GM23338 (cell line): Measurements from ENCODE around the gene FANCD2OS. TPM values are rescaled to one million over a fixed set of nuclear protein-coding genes. Genes with fewer than 3 reads are reported as not detected.
A peak's percentile ranks its signal among the peaks of the same experiment; 100 is the strongest.

Experiments
- ATAC-seq: fragments of 200-7000 bp; cut with Tn5 transposase; 3 replicates; pipeline ENCODE4 v1.9.1; 2020
- DNase-seq: peaks from one replicate; pipeline ENCODE4 v3.0.0-alpha.2; 2015; ENCODE audit warnings: low spot score
- H2AFZ ChIP-seq: fragments of 200-600 bp; sonication (generic); 2 replicates; pipeline ENCODE4 v1.8.0; 2016; ENCODE audit warnings: antibody characterized with exemption, mild to moderate bottlenecking, moderate library complexity
- H3F3A ChIP-seq: fragments of 200-600 bp; sonication (generic); replicated peaks from 2 replicates; pipeline ENCODE4 v1.8.0; 2017; ENCODE audit warnings: antibody characterized with exemption, mixed run types, low read depth
- H3K27ac ChIP-seq: fragments of 200-600 bp; sonication (generic); 2 replicates; pipeline ENCODE4 v1.6.1; 2016; ENCODE audit warnings: low read depth
- H3K27me3 ChIP-seq: fragments of 200-600 bp; sonication (generic); 2 replicates; pipeline ENCODE4 v1.8.0; 2016; ENCODE audit warnings: mild to moderate bottlenecking, mixed run types, moderate library complexity; ENCODE audit not compliant: insufficient read depth
- H3K36me3 ChIP-seq: fragments of 200-600 bp; sonication (generic); 2 replicates; pipeline ENCODE4 v1.8.0; 2016; ENCODE audit warnings: mild to moderate bottlenecking; ENCODE audit not compliant: insufficient read depth
- H3K4me1 ChIP-seq: fragments of 200-600 bp; sonication (generic); 2 replicates; pipeline ENCODE4 v1.8.0; 2016; ENCODE audit warnings: mild to moderate bottlenecking, moderate library complexity; ENCODE audit not compliant: insufficient read depth
- H3K4me2 ChIP-seq: fragments of 200-600 bp; sonication (generic); 2 replicates; pipeline ENCODE4 v1.7.1; 2017; ENCODE audit warnings: mixed run types
- H3K4me3 ChIP-seq: fragments of 200-600 bp; sonication (generic); 2 replicates; pipeline ENCODE4 v1.6.1; 2016; ENCODE audit warnings: mixed run types
- H3K79me2 ChIP-seq: fragments of 200-600 bp; sonication (generic); replicated peaks from 2 replicates; pipeline ENCODE4 v1.8.0; 2017; ENCODE audit warnings: mild to moderate bottlenecking; ENCODE audit not compliant: insufficient read depth
- H3K9me2 ChIP-seq: fragments of 200-600 bp; sonication (generic); 2 replicates; pipeline ENCODE4 v1.8.0; 2017; ENCODE audit not compliant: insufficient read depth
- H4K20me1 ChIP-seq: fragments of 200-600 bp; sonication (generic); replicated peaks from 2 replicates; pipeline ENCODE4 v1.8.0; 2017; ENCODE audit warnings: mild to moderate bottlenecking; ENCODE audit not compliant: insufficient read depth
- H3K27ac Mint-ChIP-seq: 2 replicates; pipeline ENCODE4 v1.8.0; 2020; ENCODE audit warnings: inconsistent platforms, mild to moderate bottlenecking, moderate library complexity, mixed read lengths
- H3K27me3 Mint-ChIP-seq: 3 replicates; pipeline ENCODE4 v1.8.0; 2022; ENCODE audit warnings: low read depth, mild to moderate bottlenecking, moderate library complexity, mixed read lengths, inconsistent platforms; ENCODE audit not compliant: insufficient read depth, poor library complexity
- H3K36me3 Mint-ChIP-seq: 3 replicates; pipeline ENCODE4 v1.8.0; 2021; ENCODE audit warnings: low read depth, mild to moderate bottlenecking, inconsistent platforms, moderate library complexity, mixed read lengths
- H3K4me1 Mint-ChIP-seq: 3 replicates; pipeline ENCODE4 v1.8.0; 2020; ENCODE audit warnings: mild to moderate bottlenecking, inconsistent platforms, mixed read lengths
- H3K4me3 Mint-ChIP-seq: 3 replicates; pipeline ENCODE4 v1.8.0; 2021; ENCODE audit warnings: moderate library complexity, mild to moderate bottlenecking, inconsistent platforms, mixed read lengths
- H3K9me3 Mint-ChIP-seq: 3 replicates; pipeline ENCODE4 v1.8.0; 2020; ENCODE audit warnings: moderate library complexity, mild to moderate bottlenecking, inconsistent platforms, mixed read lengths
- CREB1 ChIP-seq: fragments of 250-450 bp; sonication (Bioruptor Pico); IDR thresholded peaks from 2 replicates; pipeline ENCODE4 v1.5.0; 2020; ENCODE audit warnings: low read depth, mild to moderate bottlenecking, moderate library complexity
- CTCF ChIP-seq, 2 experiments: fragments of 200-600 bp in 1 of 2; sonication (generic) in 1 of 2; conservative IDR thresholded peaks; 2 replicates each; pipeline versions ENCODE4 v1.5.1 to v1.6.1; 2016 to 2017; ENCODE audit warnings: antibody characterized with exemption in 2 of 2, low read depth in 2 of 2, mild to moderate bottlenecking in 2 of 2, moderate library complexity in 1 of 2
- ETS1 ChIP-seq: IDR thresholded peaks from 2 replicates; pipeline ENCODE4 v1.6.1; 2016; ENCODE audit warnings: antibody characterized with exemption
- EZH2 ChIP-seq: fragments of 200-600 bp; sonication (generic); IDR thresholded peaks from one replicate; pipeline ENCODE4 v1.8.0; 2017; ENCODE audit warnings: antibody characterized with exemption, mild to moderate bottlenecking, low read depth; ENCODE audit not compliant: unreplicated experiment
- EZH2phosphoT487 ChIP-seq: fragments of 200-600 bp; sonication (generic); IDR thresholded peaks from one replicate; pipeline ENCODE4 v1.8.1; 2018; ENCODE audit warnings: antibody characterized with exemption; ENCODE audit not compliant: unreplicated experiment
- JUNB ChIP-seq: IDR thresholded peaks from one replicate; pipeline ENCODE4 v1.6.1; 2016; ENCODE audit warnings: antibody characterized with exemption; ENCODE audit not compliant: unreplicated experiment
- POLR2AphosphoS5 ChIP-seq: IDR thresholded peaks from 2 replicates; pipeline ENCODE4 v1.6.1; 2016; ENCODE audit warnings: antibody characterized with exemption, low read depth
- REST ChIP-seq: IDR thresholded peaks from one replicate; pipeline ENCODE4 v1.6.1; 2018; ENCODE audit warnings: antibody characterized with exemption; ENCODE audit not compliant: unreplicated experiment
- STAT1 ChIP-seq: IDR thresholded peaks from one replicate; pipeline ENCODE4 v1.6.1; 2016; ENCODE audit warnings: antibody characterized with exemption; ENCODE audit not compliant: unreplicated experiment
- ZNF114 ChIP-seq: fragments of 250-450 bp; sonication (Bioruptor Pico); IDR thresholded peaks from 2 replicates; pipeline ENCODE4 v1.5.0; 2020; ENCODE audit warnings: mild to moderate bottlenecking, moderate library complexity
- ZNF331 ChIP-seq: fragments of 250-450 bp; sonication (Bioruptor Pico); IDR thresholded peaks from 2 replicates; pipeline ENCODE4 v1.5.0; 2020; ENCODE audit warnings: low read depth, mild to moderate bottlenecking, moderate library complexity
- ZNF462 ChIP-seq: fragments of 250-450 bp; sonication (Bioruptor Pico); IDR thresholded peaks from 2 replicates; pipeline ENCODE4 v1.5.0; 2020; ENCODE audit warnings: mild to moderate bottlenecking, moderate library complexity
- polyA plus RNA-seq: library from polyadenylated mRNA; unstranded; fragments of >200 nt; fragmentation: Nextera tagmentation; extraction: Ambion mirVana; gene quantifications from 2 replicates; pipeline ENCODE4 v1.2.1, GENCODE V29; 2016
- total RNA-seq: library from RNA; depleted of rRNA; stranded (reverse); fragments of >200 nt; shearing (Covaris generic); gene quantifications from 2 replicates; pipeline ENCODE4 v1.2.3, GENCODE V29; 2014

The FANCD2OS gene
- total and polyA plus RNA-seq, 2 experiments from 2014 or later, result 0.94 TPM; not detected in 1

GRCh38 chr3:10142707-10143560, 34.9 kb upstream of the FANCD2OS start:
- Mint-ChIP-seq H3K27me3 (peaks cover 14% of the 10 kb centered on the region), H3K36me3 (peaks cover 26% of the 10 kb centered on the region), H3K4me1 (peaks cover 11% of the 10 kb centered on the region), H3K9me3 (no peaks in the 10 kb centered on the region), H3K4me3 (peak overlapping the region; percentile 84), H3K27ac (no peak overlapping the region)
- ATAC-seq, result peak; percentile 5; the same call in 2 of the 3 replicates
- TF ChIP-seq CREB1 (CRISPR knock-in tag), result no peak
- no peak for TF ChIP-seq STAT1
- TF ChIP-seq ETS1, result no peak
- no peak for TF ChIP-seq POLR2AphosphoS5
- TF ChIP-seq ZNF114 (CRISPR knock-in tag), result no peak
- TF ChIP-seq EZH2, result no peak
- no peak for TF ChIP-seq REST
- no peak for TF ChIP-seq ZNF331 (CRISPR knock-in tag)
- TF ChIP-seq CTCF (conservative IDR thresholded peaks at IDR 0.05; ENCODE audit: low read depth in 2 of 2), result no peak
- no peak for TF ChIP-seq EZH2phosphoT487
- no peak for TF ChIP-seq JUNB
- TF ChIP-seq ZNF462 (CRISPR knock-in tag), result no peak
- no peak overlapping the region for H3K27ac ChIP-seq
- peaks cover 5% of the 10 kb centered on the region; the same call in 1 of the 2 replicates for H3K36me3 ChIP-seq
- no peaks in the 10 kb centered on the region for H3F3A ChIP-seq
- peaks cover 8% of the 10 kb centered on the region; the same call in 1 of the 2 replicates for H3K4me1 ChIP-seq
- H2AFZ ChIP-seq, result no peak overlapping the region
- DNase-seq, result peak; percentile 54
- peak overlapping the region; percentile 73 for H3K4me3 ChIP-seq
- H3K79me2 ChIP-seq, result peaks cover 59% of the 10 kb centered on the region
- peaks cover 24% of the 10 kb centered on the region for H4K20me1 ChIP-seq
- peak overlapping the region; percentile 84 for H3K4me2 ChIP-seq
- no peaks in the 10 kb centered on the region for H3K27me3 ChIP-seq
- H3K9me2 ChIP-seq, result no peaks in the 10 kb centered on the region
